Thyroid gland (tissue), 4 donors: ENCODE results near the gene AK8.

ENCODE experiments used
- CTCF ChIP-seq, 6 experiments: fragments of 200-600 bp in 3 of 6; fragments of 450-650 bp in 3 of 6; sonication (generic) in 3 of 6; IDR thresholded peaks; one replicate each; pipeline ENCODE4 v1.5.1; 2016 to 2019; ENCODE audit warnings: antibody characterized with exemption in 6 of 6, mild to moderate bottlenecking in 2 of 6, inconsistent platforms in 1 of 6, moderate library complexity in 1 of 6
- POLR2A ChIP-seq, 2 donors: fragments of 450-650 bp; IDR thresholded peaks; one replicate each; pipeline ENCODE4 v1.6.1; 2017; ENCODE audit warnings: antibody characterized with exemption in 2 of 2, mild to moderate bottlenecking in 2 of 2, moderate library complexity in 1 of 2

GRCh38 chr9:132745756-132746709, 132.1 kb downstream of the AK8 start:
- TF ChIP-seq POLR2A (IDR thresholded peaks at IDR 0.05) (no peak), CTCF (IDR thresholded peaks at IDR 0.05) (no peak)
